GM23338 (cell line): ENCODE data around the gene RAPGEF4. TPM values are rescaled to one million over a fixed set of nuclear protein-coding genes. Genes with fewer than 3 reads are reported as not detected.

ENCODE experiments used
- ATAC-seq: fragments of 200-7000 bp; cut with Tn5 transposase; 3 replicates; pipeline ENCODE4 v1.9.1; 2020
- DNase-seq: peaks from one replicate; pipeline ENCODE4 v3.0.0-alpha.2; 2015; ENCODE audit warnings: low spot score
- H2AFZ ChIP-seq: fragments of 200-600 bp; sonication (generic); 2 replicates; pipeline ENCODE4 v1.8.0; 2016; ENCODE audit warnings: antibody characterized with exemption, mild to moderate bottlenecking, moderate library complexity
- H3F3A ChIP-seq: fragments of 200-600 bp; sonication (generic); replicated peaks from 2 replicates; pipeline ENCODE4 v1.8.0; 2017; ENCODE audit warnings: antibody characterized with exemption, mixed run types, low read depth
- H3K27ac ChIP-seq: fragments of 200-600 bp; sonication (generic); 2 replicates; pipeline ENCODE4 v1.6.1; 2016; ENCODE audit warnings: low read depth
- H3K27me3 ChIP-seq: fragments of 200-600 bp; sonication (generic); 2 replicates; pipeline ENCODE4 v1.8.0; 2016; ENCODE audit warnings: mild to moderate bottlenecking, mixed run types, moderate library complexity; ENCODE audit not compliant: insufficient read depth
- H3K36me3 ChIP-seq: fragments of 200-600 bp; sonication (generic); 2 replicates; pipeline ENCODE4 v1.8.0; 2016; ENCODE audit warnings: mild to moderate bottlenecking; ENCODE audit not compliant: insufficient read depth
- H3K4me1 ChIP-seq: fragments of 200-600 bp; sonication (generic); 2 replicates; pipeline ENCODE4 v1.8.0; 2016; ENCODE audit warnings: mild to moderate bottlenecking, moderate library complexity; ENCODE audit not compliant: insufficient read depth
- H3K4me2 ChIP-seq: fragments of 200-600 bp; sonication (generic); 2 replicates; pipeline ENCODE4 v1.7.1; 2017; ENCODE audit warnings: mixed run types
- H3K4me3 ChIP-seq: fragments of 200-600 bp; sonication (generic); 2 replicates; pipeline ENCODE4 v1.6.1; 2016; ENCODE audit warnings: mixed run types
- H3K79me2 ChIP-seq: fragments of 200-600 bp; sonication (generic); replicated peaks from 2 replicates; pipeline ENCODE4 v1.8.0; 2017; ENCODE audit warnings: mild to moderate bottlenecking; ENCODE audit not compliant: insufficient read depth
- H3K9me2 ChIP-seq: fragments of 200-600 bp; sonication (generic); 2 replicates; pipeline ENCODE4 v1.8.0; 2017; ENCODE audit not compliant: insufficient read depth
- H4K20me1 ChIP-seq: fragments of 200-600 bp; sonication (generic); replicated peaks from 2 replicates; pipeline ENCODE4 v1.8.0; 2017; ENCODE audit warnings: mild to moderate bottlenecking; ENCODE audit not compliant: insufficient read depth
- H3K27ac Mint-ChIP-seq: 2 replicates; pipeline ENCODE4 v1.8.0; 2020; ENCODE audit warnings: inconsistent platforms, mild to moderate bottlenecking, moderate library complexity, mixed read lengths
- H3K27me3 Mint-ChIP-seq: 3 replicates; pipeline ENCODE4 v1.8.0; 2022; ENCODE audit warnings: low read depth, mild to moderate bottlenecking, moderate library complexity, mixed read lengths, inconsistent platforms; ENCODE audit not compliant: insufficient read depth, poor library complexity
- H3K36me3 Mint-ChIP-seq: 3 replicates; pipeline ENCODE4 v1.8.0; 2021; ENCODE audit warnings: low read depth, mild to moderate bottlenecking, inconsistent platforms, moderate library complexity, mixed read lengths
- H3K4me1 Mint-ChIP-seq: 3 replicates; pipeline ENCODE4 v1.8.0; 2020; ENCODE audit warnings: mild to moderate bottlenecking, inconsistent platforms, mixed read lengths
- H3K4me3 Mint-ChIP-seq: 3 replicates; pipeline ENCODE4 v1.8.0; 2021; ENCODE audit warnings: moderate library complexity, mild to moderate bottlenecking, inconsistent platforms, mixed read lengths
- H3K9me3 Mint-ChIP-seq: 3 replicates; pipeline ENCODE4 v1.8.0; 2020; ENCODE audit warnings: moderate library complexity, mild to moderate bottlenecking, inconsistent platforms, mixed read lengths
- CREB1 ChIP-seq: fragments of 250-450 bp; sonication (Bioruptor Pico); IDR thresholded peaks from 2 replicates; pipeline ENCODE4 v1.5.0; 2020; ENCODE audit warnings: low read depth, mild to moderate bottlenecking, moderate library complexity
- ETS1 ChIP-seq: IDR thresholded peaks from 2 replicates; pipeline ENCODE4 v1.6.1; 2016; ENCODE audit warnings: antibody characterized with exemption
- EZH2 ChIP-seq: fragments of 200-600 bp; sonication (generic); IDR thresholded peaks from one replicate; pipeline ENCODE4 v1.8.0; 2017; ENCODE audit warnings: antibody characterized with exemption, mild to moderate bottlenecking, low read depth; ENCODE audit not compliant: unreplicated experiment
- EZH2phosphoT487 ChIP-seq: fragments of 200-600 bp; sonication (generic); IDR thresholded peaks from one replicate; pipeline ENCODE4 v1.8.1; 2018; ENCODE audit warnings: antibody characterized with exemption; ENCODE audit not compliant: unreplicated experiment
- JUNB ChIP-seq: IDR thresholded peaks from one replicate; pipeline ENCODE4 v1.6.1; 2016; ENCODE audit warnings: antibody characterized with exemption; ENCODE audit not compliant: unreplicated experiment
- POLR2AphosphoS5 ChIP-seq: IDR thresholded peaks from 2 replicates; pipeline ENCODE4 v1.6.1; 2016; ENCODE audit warnings: antibody characterized with exemption, low read depth
- REST ChIP-seq: IDR thresholded peaks from one replicate; pipeline ENCODE4 v1.6.1; 2018; ENCODE audit warnings: antibody characterized with exemption; ENCODE audit not compliant: unreplicated experiment
- STAT1 ChIP-seq: IDR thresholded peaks from one replicate; pipeline ENCODE4 v1.6.1; 2016; ENCODE audit warnings: antibody characterized with exemption; ENCODE audit not compliant: unreplicated experiment
- ZNF114 ChIP-seq: fragments of 250-450 bp; sonication (Bioruptor Pico); IDR thresholded peaks from 2 replicates; pipeline ENCODE4 v1.5.0; 2020; ENCODE audit warnings: mild to moderate bottlenecking, moderate library complexity
- ZNF331 ChIP-seq: fragments of 250-450 bp; sonication (Bioruptor Pico); IDR thresholded peaks from 2 replicates; pipeline ENCODE4 v1.5.0; 2020; ENCODE audit warnings: low read depth, mild to moderate bottlenecking, moderate library complexity
- ZNF462 ChIP-seq: fragments of 250-450 bp; sonication (Bioruptor Pico); IDR thresholded peaks from 2 replicates; pipeline ENCODE4 v1.5.0; 2020; ENCODE audit warnings: mild to moderate bottlenecking, moderate library complexity
- polyA plus RNA-seq: library from polyadenylated mRNA; unstranded; fragments of >200 nt; fragmentation: Nextera tagmentation; extraction: Ambion mirVana; gene quantifications from 2 replicates; pipeline ENCODE4 v1.2.1, GENCODE V29; 2016
- total RNA-seq: library from RNA; depleted of rRNA; stranded (reverse); fragments of >200 nt; shearing (Covaris generic); gene quantifications from 2 replicates; pipeline ENCODE4 v1.2.3, GENCODE V29; 2014

The RAPGEF4 gene
- total and polyA plus RNA-seq, 2 experiments from 2014 or later, result 1.7 to 4.7 TPM

GRCh38 chr2:172889768-172890430 lies 154.3 kb downstream of the RAPGEF4 start:
- Histone ChIP-seq H3K79me2 (no peaks in the 10 kb centered on the region), H4K20me1 (no peaks in the 10 kb centered on the region), H3K4me3 (no peak overlapping the region), H3K36me3 (no peaks in the 10 kb centered on the region), H2AFZ (no peak overlapping the region), H3K9me2 (no peaks in the 10 kb centered on the region), H3K27me3 (no peaks in the 10 kb centered on the region), H3K4me2 (no peak overlapping the region), H3K4me1 (no peaks in the 10 kb centered on the region), H3K27ac (no peak overlapping the region), H3F3A (no peaks in the 10 kb centered on the region)
- H3K27me3 Mint-ChIP-seq, result no peaks in the 10 kb centered on the region
- H3K36me3 Mint-ChIP-seq, result no peaks in the 10 kb centered on the region
- H3K27ac Mint-ChIP-seq, result no peak overlapping the region
- no peaks in the 10 kb centered on the region for H3K9me3 Mint-ChIP-seq
- no peak for DNase-seq
- no peak for TF ChIP-seq ZNF462 (CRISPR knock-in tag)
- no peak for TF ChIP-seq POLR2AphosphoS5
- TF ChIP-seq REST, result no peak
- no peak for TF ChIP-seq CREB1
- TF ChIP-seq ETS1, result no peak
- TF ChIP-seq JUNB, result no peak
- TF ChIP-seq STAT1, result no peak
- no peak for TF ChIP-seq ZNF331 (CRISPR knock-in tag)
- TF ChIP-seq ZNF114, result no peak
- TF ChIP-seq EZH2phosphoT487, result no peak
- TF ChIP-seq EZH2, result no peak
- no peak for ATAC-seq
- H3K4me1 Mint-ChIP-seq, result no peaks in the 10 kb centered on the region; the same call in 2 of the 3 replicates
- H3K4me3 Mint-ChIP-seq, result no peak overlapping the region
